Erythroblast (primary cell): ENCODE measurements around the gene WDR76.

Source experiments
- GATA1 ChIP-seq: IDR thresholded peaks from 2 replicates; pipeline ENCODE4 v1.6.1; 2011; ENCODE audit warnings: low read depth, mild to moderate bottlenecking, control low read depth, low read length, moderate library complexity
- POLR2A ChIP-seq: IDR thresholded peaks from 2 replicates; pipeline ENCODE4 v1.6.1; 2011; ENCODE audit warnings: mild to moderate bottlenecking, low read length

DNA sequence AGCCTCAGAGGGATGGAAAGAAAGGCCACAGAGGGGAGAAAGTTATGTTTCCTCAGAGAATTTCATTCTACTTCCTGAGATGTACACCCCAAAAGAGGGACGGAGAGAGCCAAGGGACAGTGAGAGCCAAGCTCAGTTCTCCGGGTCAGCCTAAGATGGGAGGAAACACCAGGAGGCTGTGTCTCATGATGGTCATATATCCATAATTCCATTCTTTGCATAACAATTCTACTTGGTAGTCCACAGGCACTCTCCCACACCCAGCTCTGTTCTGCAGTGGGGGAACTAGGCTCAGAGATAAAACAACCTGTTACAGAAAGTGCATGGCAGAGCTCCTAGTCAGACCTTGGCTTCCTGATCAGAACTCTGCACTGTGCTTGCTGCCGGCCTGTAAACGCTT lies 54.4 kb downstream of the WDR76 start:
- TF ChIP-seq POLR2A (no peak), GATA1 (no peak)
